GM19035 (cell line): ENCODE data around the gene CDCA4.

Source experiments
- ATAC-seq: cut with Tn5 transposase; IDR thresholded peaks from one replicate; pipeline ENCODE4 v1.9.1; 2021; ENCODE audit not compliant: unreplicated experiment

Gene CDCA4

DNA sequence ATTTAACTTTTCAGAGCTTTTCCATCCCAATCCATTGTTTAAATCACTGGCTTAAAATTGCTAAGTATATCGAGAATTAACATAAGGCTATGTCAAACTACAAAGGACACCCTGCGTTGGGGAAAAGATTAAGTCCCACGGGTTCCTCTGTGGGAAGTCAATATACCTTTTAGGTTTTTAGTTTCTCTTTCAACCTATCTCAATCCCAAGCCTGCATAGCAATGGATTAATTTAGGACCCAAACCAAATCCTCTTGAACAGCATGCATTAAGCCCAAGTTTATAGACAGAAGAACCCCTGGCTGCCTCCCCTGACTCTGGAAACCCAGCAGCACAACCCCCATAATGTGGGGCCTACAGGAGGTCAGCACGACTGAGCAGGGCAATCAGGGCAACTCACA, 6.3 kb downstream of the CDCA4 start:
- no peak for ATAC-seq

DNA sequence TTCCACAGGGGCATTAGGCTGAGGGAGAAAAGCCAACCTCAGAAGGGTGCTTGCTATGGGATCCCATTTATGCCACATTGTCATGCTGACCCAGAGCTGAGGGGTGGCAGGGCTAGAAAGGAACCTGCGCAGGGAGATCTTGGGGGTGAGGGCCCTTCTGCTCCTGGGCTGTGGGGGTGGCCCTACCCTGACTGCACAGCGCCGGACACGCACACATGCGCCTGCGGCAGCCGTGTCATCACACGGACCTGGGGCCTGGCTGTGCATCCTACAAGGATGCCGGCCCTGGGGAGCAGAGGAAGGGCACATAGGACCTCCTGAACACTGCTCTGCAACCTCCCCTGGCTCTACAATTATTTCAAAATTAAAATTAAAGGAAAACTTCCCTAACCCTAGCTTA, 6.9 kb downstream of the CDCA4 start:
- no peak for ATAC-seq

DNA sequence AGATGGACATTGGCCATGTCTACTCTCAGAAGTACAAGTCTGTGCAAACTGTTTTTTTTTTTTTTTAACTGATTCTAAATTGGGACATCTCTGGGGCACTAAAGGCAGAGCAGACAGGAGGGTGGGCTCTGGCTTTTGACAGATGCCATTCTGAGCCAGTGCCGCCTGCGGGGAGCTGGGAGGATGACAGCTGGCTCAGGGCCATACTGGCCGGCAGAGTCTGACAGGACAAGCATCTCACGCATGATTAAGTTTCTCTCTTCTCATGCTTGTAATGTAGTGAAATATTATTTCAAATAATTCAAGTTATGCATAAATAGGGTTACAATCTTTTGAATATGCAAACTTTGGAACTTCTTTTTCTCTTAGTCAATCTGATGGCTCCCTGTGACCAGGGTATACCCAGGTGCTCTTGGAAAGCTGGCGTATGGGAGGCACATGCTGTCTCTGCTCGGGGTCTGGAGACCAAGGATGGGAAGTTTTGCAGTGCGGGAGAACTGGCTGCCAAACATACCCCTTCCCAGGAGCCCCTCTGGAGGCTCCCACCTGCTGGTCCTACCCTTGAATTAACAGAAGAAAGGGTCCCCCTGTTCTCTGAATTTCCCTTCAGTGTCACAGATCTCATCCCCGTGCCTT, 7.6 kb downstream of the CDCA4 start:
- ATAC-seq = no peak

GRCh38 chr14:105012171-105012985, 8.5 kb downstream of the CDCA4 start:
- ATAC-seq = no peak

- ATAC-seq = no peak
These were observed 9.4 kb downstream of the CDCA4 start for GRCh38 chr14:105011312-105011990.

DNA sequence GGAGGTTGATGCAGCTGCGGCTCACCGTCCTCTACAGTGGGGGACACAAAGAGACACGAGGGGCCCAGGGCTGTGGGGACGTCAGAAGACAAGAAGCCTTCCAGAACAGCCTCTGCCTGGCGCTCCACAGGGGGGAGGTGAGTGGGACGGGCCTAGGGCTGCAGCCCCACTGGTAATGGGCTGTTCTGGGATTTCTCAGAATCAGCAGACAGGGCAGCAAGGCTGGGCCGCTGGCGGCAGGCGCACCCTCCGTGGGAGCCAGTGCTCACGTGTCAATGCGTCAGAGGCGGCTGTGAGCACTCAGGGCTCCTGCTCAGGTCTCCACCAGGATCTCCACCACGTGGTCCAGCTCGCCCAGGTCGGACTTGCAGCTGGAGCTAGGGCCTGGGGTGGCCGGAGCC, 10.0 kb downstream of the CDCA4 start:
- ATAC-seq = no peak

GRCh38 chr14:105010106-105010505, 10.8 kb downstream of the CDCA4 start:
- ATAC-seq = no peak

- ATAC-seq = no peak
These were observed 13.2 kb downstream of the CDCA4 start for GRCh38 chr14:105007593-105008264.

- no peak for ATAC-seq
These were observed 13.9 kb downstream of the CDCA4 start for GRCh38 chr14:105006831-105007592.

- no peak for ATAC-seq
These were observed 14.7 kb downstream of the CDCA4 start for GRCh38 chr14:105005929-105006830.

- ATAC-seq = no peak
These were observed 15.5 kb downstream of the CDCA4 start for GRCh38 chr14:105005329-105005928.

DNA sequence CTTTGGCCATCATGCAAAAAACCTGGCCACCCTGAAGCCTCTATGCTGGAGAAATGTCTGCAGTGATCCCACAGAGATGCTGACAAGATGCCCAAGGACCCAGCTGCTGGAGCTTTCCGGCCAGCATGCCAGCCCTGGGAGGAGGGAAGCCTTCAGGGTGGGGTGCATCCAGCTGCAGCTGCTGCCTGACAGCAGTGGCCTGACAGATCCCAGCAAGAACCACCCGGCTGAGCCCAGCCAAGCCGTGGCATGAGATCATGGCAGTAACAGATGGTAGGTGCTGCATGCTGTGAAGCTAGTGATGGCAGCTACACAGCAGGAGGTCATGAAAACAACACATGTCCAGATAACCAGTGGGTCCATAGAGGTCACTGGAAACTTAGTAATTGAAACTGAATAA, 21.5 kb downstream of the CDCA4 start:
- no peak for ATAC-seq

DNA sequence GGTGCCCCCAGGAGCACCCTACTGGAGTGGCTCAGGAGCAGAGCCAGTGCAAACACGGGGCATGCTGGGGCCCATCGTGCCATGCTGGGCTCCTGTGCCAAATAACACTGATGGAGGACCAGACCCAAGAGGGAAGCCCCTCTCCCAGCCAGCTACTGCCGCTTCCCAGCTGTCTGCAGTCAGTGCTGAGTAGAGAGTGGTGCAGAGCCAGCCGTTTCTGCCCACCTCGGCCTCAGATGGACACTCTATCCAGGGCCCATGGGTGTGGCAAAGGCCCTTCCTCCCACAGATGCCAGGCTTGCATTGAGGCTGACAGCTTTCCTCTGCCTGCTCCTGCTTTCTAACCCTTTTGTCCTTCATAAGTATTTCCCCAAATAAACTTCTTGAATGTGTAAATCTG, 22.1 kb downstream of the CDCA4 start:
- ATAC-seq = no peak

- no peak for ATAC-seq
These were observed 24.4 kb downstream of the CDCA4 start for GRCh38 chr14:104996483-104996882.

DNA sequence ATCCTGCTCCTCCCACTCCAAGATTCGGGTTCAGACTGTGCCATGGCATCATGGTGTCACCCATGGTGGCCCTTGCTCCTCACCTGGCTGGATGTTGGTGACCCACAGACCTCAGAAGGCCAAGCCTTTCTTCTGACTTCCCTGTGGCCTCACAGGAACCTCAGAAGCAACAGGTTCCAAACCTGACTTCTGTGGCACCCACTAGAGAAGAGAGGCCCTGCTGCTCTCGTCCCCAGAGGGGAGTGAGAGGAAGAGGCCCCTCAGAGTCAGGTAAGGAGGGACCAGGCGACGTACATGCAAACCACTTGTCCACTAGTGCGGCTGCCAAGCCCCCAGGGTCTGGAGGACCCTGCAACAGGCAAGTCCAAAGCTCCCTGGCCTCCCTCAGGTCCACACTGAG, 24.9 kb downstream of the CDCA4 start:
- ATAC-seq = no peak

- ATAC-seq = no peak
These were observed 25.9 kb downstream of the CDCA4 start for GRCh38 chr14:104994978-104995377.

- no peak for ATAC-seq
These were observed 26.9 kb downstream of the CDCA4 start for GRCh38 chr14:104993808-104994591.

GRCh38 chr14:104993306-104993705, 27.6 kb downstream of the CDCA4 start:
- ATAC-seq = no peak

DNA sequence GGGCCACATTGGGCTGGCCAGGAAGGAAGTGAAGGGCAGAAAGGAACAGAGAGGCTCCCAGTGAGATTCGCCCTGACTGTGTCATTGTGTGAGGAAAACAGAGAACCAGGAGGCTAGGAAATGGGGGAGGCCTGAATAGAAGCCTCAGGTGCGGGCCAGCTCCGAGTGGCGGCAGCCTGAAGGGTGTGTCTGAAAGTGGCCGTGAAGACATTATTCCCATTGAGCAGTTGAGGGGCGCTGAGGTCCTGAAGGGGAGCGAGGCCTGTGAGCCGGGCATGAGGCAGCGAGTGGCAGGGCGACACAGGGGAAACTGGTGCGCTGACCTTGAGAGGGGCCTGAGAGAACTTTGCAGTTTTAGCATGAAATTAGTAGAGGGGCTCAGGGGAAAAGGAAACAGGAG, 28.4 kb downstream of the CDCA4 start:
- ATAC-seq = no peak
